DND-41 (cell line): Measurements from ENCODE around the gene LEF1.

ENCODE experiments used
- EZH2 ChIP-seq: IDR thresholded peaks from 3 replicates; pipeline ENCODE4 v1.6.1; 2012; ENCODE audit warnings: borderline replicate concordance, low read depth, mild to moderate bottlenecking, moderate library complexity, low read length, inconsistent platforms; ENCODE audit not compliant: severe bottlenecking
- TF ChIP-seq, protein P1 (sequence below): IDR thresholded peaks from 2 replicates; pipeline ENCODE4 v1.5.1; 2012; ENCODE audit warnings: borderline replicate concordance, low read length, moderate library complexity, mild to moderate bottlenecking; ENCODE audit not compliant: poor library complexity, severe bottlenecking; ENCODE audit errors: extremely low read depth

DNA sequence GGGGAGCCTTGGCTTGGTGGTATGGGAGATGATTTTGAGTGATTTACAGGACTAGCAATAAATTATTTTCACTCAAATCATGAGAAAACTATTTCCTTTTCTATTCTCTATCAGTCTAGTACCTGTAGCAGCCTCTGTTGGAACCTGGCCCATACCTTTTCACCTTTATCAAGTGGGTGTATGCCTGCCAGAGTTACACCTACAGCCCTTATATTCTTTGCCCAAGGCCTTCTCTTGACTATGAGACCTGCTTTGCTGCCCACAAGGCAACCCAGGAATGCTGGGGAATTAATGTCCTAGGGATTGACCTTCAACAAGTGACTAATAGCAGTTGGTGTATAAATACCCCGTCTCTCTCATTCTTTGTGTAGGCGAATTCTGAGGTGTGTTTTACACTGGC is 20.0 kb upstream of the LEF1 start:
- no peak for TF ChIP-seq EZH2
- TF ChIP-seq, protein P1, sequence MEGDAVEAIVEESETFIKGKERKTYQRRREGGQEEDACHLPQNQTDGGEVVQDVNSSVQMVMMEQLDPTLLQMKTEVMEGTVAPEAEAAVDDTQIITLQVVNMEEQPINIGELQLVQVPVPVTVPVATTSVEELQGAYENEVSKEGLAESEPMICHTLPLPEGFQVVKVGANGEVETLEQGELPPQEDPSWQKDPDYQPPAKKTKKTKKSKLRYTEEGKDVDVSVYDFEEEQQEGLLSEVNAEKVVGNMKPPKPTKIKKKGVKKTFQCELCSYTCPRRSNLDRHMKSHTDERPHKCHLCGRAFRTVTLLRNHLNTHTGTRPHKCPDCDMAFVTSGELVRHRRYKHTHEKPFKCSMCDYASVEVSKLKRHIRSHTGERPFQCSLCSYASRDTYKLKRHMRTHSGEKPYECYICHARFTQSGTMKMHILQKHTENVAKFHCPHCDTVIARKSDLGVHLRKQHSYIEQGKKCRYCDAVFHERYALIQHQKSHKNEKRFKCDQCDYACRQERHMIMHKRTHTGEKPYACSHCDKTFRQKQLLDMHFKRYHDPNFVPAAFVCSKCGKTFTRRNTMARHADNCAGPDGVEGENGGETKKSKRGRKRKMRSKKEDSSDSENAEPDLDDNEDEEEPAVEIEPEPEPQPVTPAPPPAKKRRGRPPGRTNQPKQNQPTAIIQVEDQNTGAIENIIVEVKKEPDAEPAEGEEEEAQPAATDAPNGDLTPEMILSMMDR: no peak
